Glomerular endothelial cell (primary cell): Measurements from ENCODE around the gene ZP1. TPM values are rescaled to one million over a fixed set of nuclear protein-coding genes. Genes with fewer than 3 reads are reported as not detected.

ENCODE experiments used
- DNase-seq: peaks from one replicate; pipeline ENCODE4 v3.0.0-alpha.2; 2011; ENCODE audit warnings: low read depth, low spot score; ENCODE audit errors: extremely low read depth
- total RNA-seq: library from RNA; depleted of rRNA; stranded (reverse); fragments of >200 nt; gene quantifications from 2 replicates; pipeline ENCODE4 v1.2.3, GENCODE V29; 2015

ZP1 gene
- total RNA-seq, 1 donor from 2014 or later: not detected

- DNase-seq: no peak
These were observed 6.2 kb downstream of the ZP1 start for GRCh38 chr11:60873533-60873932.

DNA sequence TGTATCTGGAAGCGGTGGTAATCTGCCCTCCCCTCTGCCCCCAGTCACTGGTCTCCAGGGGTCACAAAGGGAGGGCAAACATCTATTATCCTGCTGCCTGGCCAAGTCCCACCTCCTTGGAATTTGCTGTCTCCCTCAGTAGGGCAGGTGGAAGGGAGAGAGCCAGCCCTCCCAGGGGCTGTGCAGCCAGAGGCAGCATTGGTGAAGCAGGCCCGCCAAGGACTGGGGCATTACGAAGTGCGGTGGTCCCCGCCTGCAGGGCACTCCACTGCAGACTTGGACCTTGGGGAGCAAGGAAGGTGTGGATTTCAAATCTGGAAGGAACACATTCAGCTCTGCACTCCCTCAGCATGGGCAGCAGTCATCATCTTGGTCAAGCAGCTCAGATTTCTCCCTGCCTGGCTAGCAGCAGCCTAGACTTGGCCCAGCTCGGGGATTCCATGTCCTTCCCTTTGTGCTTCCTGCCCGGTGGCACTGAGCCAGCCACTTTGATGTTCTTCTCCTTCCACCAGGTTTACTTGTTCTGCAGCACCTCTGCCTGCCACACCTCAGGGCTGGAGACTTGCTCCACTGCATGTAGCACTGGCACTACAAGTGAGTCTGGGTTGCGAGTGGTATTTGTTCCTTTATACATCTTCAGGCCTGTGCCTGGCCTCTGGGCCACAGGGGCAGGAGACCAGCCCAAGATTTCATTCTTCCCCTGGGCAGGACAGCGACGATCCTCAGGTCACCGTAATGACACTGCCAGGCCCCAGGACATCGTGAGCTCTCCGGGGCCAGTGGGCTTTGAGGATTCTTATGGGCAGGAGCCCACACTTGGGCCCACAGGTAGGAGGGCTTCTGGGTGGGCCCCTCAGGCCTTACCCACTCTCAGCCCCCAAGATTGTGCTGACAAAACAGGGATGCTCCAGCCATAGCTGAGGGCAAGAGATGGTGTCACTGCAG is 7.4 kb downstream of the ZP1 start:
- no peak for DNase-seq

GRCh38 chr11:60875366-60876167 is 8.2 kb downstream of the ZP1 start:
- DNase-seq: no peak

DNA sequence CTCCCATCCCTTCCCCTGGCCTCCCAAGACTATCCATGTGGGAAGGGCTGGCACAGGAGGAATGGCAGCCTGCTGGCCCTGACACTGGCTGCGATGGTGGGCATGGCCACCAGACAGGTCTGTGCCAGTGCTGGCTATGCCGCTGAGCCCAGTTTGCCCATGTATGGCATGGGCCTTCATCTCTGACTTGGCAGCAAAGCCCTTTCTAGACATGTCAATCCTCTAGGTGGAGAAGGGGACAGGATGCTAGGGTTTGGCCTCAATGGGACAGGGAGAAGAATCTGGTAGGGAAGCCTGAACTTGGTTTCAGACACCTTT is 8.8 kb downstream of the ZP1 start:
- DNase-seq: no peak

DNA sequence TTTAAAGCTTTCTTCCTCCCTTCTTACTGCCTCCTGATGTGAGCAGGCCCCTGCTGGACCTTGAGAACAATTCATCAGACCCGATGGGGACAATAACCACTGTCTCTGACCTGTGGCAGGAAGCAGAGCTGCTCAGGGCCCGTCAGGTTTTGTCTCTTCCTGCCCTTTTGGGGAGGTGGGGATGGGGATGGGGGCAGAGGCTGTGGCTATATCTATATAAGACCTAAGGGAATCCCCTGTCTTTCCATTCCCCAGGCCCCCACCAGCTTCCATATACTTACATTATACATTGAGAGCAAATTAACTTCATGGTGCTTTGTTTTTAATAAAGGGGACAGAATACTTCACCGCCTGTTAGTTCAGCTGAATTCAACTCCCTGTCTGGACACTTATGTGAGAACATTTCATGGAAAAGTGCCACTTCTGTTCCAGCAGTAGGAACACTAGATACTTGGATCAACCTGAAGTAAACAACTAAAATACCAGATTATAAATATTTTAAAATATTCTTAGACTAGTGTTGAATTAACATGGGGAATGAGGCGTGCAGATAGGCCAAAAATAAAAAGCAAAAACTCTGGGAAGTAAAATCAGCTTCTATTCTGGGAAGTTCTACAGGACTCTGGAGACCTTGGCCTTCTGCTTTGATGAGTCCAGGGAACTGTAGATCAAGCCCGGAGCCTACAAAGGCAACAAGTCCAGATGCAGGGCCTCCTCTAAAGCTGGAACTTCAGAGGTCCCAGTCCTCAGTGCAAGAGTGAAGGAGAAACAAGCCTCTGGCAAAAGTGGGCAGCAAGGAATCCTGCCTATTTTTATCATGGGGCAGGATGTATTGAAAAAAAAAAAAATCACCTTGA is 11.1 kb downstream of the ZP1 start:
- no peak for DNase-seq

DNA sequence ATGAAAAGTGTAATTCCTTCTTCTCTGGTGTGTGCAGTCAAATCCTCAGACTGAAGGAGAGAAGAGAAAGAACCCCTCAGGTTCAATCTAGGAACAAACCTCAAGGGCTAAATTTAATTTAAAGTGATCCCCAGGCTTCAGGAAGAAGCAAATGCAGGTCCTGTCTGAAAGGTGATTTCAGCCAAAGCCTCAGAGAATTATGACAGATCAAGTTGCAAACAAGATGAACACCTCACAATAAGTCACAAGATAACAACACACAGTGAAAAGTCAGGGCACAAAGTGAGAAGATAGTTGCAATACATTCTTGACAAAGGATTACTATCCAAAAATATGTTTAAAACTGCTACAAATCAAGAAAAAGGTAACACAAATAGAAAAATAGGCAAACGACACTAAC is 11.8 kb downstream of the ZP1 start:
- DNase-seq: no peak

GRCh38 chr11:60879971-60880588 is 12.7 kb downstream of the ZP1 start:
- no peak for DNase-seq

DNA sequence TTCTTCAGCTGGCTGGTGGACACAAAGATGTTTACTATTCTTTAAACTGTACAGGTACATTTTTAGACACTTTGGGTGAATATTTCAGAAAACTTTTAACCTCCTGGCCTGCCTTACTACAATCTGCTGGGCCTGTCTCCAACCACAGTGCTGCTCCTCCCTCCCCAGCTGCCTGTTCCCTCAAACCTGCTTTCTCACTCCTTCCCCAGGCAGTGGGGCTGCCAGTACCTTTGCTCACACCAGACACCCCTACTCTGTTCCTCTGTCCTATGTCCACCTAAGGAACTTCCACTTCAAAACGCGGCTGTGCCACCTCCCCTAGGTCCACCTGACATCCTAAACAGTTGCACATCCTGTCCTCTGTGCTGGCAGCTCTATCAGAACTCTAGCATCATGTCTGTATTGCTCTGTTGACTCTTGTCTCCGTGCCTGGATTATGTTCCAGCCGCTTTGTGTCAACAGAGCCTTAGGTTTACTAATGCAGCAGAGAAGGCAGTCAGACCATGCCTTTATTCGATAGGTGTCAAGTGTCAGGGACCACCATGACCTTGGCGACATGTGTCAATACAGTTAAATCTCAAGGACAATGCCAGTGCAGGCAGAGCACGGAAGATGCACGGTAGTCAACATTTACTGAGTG is 13.4 kb downstream of the ZP1 start:
- DNase-seq: no peak

- DNase-seq: no peak
These were observed 20.2 kb downstream of the ZP1 start for GRCh38 chr11:60887556-60887955.

DNA sequence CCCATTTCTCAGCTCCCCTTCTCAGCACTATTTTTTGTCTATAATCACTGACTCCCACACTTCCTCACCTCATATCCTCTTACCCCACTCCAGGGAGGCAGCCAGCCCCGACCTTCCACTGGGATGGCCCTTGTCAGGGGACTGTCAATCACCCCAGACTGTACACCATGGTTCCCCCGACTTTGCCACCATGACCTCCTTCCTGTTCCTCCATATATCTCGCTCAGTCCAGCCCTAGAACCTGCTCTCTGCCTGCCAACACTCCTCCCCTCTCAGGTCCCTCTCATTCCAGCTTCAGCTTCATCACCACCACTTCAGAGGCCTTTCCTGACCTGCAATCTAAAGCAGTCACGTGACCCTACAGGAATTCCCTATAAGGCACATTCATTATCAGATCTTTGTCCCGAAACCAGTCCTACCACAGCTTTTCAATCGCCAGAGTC is 22.5 kb downstream of the ZP1 start:
- no peak for DNase-seq

GRCh38 chr11:60890696-60891095 is 23.4 kb downstream of the ZP1 start:
- DNase-seq: no peak

DNA sequence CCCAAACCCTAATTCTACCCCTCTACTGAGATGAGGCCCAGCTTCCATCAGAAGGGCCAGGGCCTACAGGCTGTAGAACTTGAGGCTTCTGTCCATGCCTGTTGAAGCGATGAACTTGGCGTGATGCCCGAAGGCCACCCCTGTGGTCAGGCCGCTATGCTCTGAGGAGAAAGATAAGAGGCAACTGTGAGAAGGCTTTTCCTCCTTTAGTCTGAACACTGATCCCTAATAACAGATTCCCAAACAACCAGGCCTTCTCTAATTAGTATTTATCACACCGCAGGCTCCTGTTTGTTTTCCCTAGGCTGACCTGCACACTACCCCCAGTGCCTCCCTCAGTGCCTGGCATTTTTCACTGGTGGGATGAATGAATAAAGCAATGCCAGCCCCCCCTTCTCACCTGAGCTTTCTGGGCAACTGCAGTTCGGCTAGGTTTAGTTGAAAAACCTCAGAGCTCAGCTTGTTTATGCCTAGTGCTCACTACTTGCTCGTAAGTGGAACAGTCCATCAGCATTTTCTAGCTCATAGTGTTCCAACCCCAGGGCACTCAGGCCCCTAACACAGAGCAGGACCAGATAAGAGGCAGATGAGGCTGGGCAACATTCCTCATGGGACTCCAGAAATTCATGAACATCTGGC is 23.9 kb downstream of the ZP1 start:
- DNase-seq: no peak

- DNase-seq: no peak
These were observed 28.3 kb downstream of the ZP1 start for GRCh38 chr11:60895687-60896086.

- no peak for DNase-seq
These were observed 30.2 kb downstream of the ZP1 start for GRCh38 chr11:60897496-60897895.

DNA sequence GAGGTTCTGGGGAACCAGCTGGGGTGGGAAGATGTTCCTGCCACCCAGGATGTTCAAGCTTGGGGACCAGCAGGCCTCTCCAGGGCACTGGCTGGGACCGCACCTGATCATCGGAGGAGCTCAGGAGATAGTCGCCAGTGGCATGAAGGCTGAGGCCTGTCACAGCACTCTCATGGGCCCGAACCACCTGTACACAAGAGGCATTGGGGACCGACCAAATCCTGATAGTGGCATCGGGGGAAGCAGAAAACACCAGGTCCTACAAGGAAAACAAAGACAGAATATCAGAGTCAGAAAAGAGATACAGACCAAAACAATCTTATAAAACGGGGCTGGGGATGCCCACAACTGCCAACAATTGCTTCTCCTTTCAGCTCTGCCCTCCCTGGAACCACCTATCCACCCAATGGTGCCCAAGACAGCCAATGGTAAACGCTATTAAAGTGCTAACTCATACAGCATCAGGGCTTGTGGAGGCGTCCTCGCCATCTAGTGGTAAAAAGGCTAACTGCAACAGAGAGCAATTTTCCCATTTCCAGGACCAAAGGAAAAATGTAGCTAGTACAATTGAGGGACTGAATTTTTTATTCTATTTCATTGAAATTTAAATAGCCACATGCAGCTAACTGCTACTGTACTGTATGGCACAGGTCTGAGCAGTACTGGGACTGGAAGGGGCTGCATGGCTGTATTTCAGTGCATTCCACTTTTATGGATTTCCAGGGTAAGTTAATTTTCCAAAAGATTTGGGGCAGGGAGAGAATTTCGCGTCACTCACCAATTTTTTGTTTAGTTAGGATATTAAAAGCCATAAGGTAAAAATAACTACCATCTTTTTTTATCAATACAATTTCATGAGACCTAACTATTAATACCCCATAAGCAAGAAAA is 31.9 kb downstream of the ZP1 start:
- DNase-seq: no peak

GRCh38 chr11:60899977-60900376 is 32.6 kb downstream of the ZP1 start:
- no peak for DNase-seq

DNA sequence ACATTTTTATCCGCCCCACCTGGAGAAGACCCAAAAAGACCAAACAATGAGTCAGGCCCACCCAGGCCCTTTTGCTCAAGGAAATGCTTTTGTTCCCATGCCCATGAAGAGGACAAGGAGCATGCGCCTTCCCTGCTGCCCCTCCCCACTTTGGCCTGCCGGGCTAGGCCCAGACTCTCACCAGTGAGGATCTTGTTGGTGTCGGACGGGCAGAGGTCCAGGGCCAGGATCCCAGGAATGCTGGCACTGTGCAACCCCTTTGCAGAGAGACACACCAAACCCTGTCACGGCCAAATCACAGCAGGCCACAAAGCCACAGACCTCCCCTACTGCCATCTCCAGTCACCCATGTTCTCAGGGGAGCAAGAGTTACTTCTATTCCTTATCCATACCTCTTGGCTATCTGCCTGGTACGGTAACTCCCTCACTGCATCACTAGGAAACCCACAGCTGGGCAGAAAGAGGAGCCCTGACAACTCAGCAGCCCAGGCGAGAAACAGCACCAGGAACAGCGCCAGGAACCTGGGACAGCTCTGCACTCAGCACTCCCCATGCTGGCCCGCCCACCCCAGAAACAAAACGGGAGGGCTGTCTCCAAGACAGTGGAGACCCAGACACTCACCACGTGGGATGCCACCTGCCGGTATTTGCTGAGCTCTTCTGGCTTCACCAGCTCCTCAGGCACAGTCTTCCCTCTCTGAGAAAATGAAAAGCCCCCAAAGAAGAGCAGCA is 33.5 kb downstream of the ZP1 start:
- DNase-seq: no peak

DNA sequence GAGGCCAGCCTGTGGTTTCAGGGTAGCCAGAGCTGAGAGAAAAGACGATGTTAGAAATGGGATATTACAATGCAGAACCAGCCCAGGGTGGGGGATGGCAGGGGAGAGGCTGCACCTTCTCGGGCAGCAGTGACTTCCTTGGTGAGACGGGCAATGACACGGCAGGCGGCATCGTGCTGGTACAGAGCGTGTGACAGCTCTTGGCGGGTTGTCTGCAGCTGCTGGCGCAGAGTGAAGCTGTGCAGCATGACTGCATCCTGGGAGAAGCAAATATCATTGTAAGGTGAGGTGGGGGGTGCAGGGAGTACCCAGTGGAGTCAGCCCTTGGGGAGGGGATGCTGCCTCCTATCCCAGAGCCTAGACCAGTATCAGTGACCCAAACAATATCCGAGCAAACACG is 35.3 kb downstream of the ZP1 start:
- DNase-seq: no peak
